H1 (cell line): ENCODE measurements around the gene ANKS1B. TPM values are rescaled to one million over a fixed set of nuclear protein-coding genes. Genes with fewer than 3 reads are reported as not detected.

ENCODE experiments used
- CTCF ChIA-PET: fragments of 300-600 bp; sonication (Branson Sonifier 250); formaldehyde crosslinking; loops from one replicate; lab custom pipeline; 2021; ENCODE audit not compliant: partially characterized antibody; lab: Charles Lee
- POLR2A ChIA-PET: fragments of 300-600 bp; sonication (Branson Sonifier 250); formaldehyde crosslinking; loops from one replicate; lab custom pipeline; 2021; ENCODE audit warnings: inconsistent platforms; ENCODE audit not compliant: partially characterized antibody; lab: Charles Lee
- DNase-seq, 2 experiments: peaks; one replicate each; pipeline versions ENCODE4 v3.0.0 to v3.0.0-alpha.2; 2010 to 2022; ENCODE audit warnings: low spot score in 2 of 2, low read depth in 1 of 2, mixed read lengths in 1 of 2
- FAIRE-seq: peaks from 2 replicates; lab custom pipeline; 2011; peaks lifted over from hg19 to GRCh38; lab: Jason Lieb, UNC
- H2AFZ ChIP-seq: 2 replicates; pipeline ENCODE4 v1.8.1; 2012; ENCODE audit warnings: low read length, inconsistent platforms
- H2AK5ac ChIP-seq: 2 replicates; pipeline ENCODE4 v1.6.1; 2013; ENCODE audit warnings: low read depth, low read length
- H2BK120ac ChIP-seq: replicated peaks from 2 replicates; pipeline ENCODE3; 2013; ENCODE audit warnings: low read depth, low read length, inconsistent platforms
- H2BK12ac ChIP-seq: 2 replicates; pipeline ENCODE4 v1.6.1; 2013; ENCODE audit warnings: low read depth, low read length
- H2BK15ac ChIP-seq: 2 replicates; pipeline ENCODE4 v1.6.1; 2013; ENCODE audit warnings: low read length
- H2BK20ac ChIP-seq: 2 replicates; pipeline ENCODE4 v1.6.1; 2013; ENCODE audit warnings: low read length
- H2BK5ac ChIP-seq: 2 replicates; pipeline ENCODE4 v1.6.1; 2013; ENCODE audit warnings: low read depth, low read length
- H3K14ac ChIP-seq: 2 replicates; pipeline ENCODE4 v1.6.1; 2013; ENCODE audit warnings: inconsistent platforms; ENCODE audit not compliant: insufficient read length
- H3K18ac ChIP-seq: 2 replicates; pipeline ENCODE4 v1.6.1; 2013; ENCODE audit warnings: low read length; ENCODE audit errors: extremely low read depth
- H3K23ac ChIP-seq: 2 replicates; pipeline ENCODE4 v1.6.1; 2013; ENCODE audit warnings: inconsistent platforms; ENCODE audit not compliant: insufficient read length
- H3K23me2 ChIP-seq: 2 replicates; pipeline ENCODE4 v1.6.1; 2013; ENCODE audit warnings: low read depth, low read length
- H3K27ac ChIP-seq: 2 replicates; pipeline ENCODE4 v1.6.1; 2011; ENCODE audit warnings: low read depth, low read length, inconsistent platforms
- H3K27me3 ChIP-seq, 4 experiments: replicated peaks in 1 of 4; 1 replicate in 1 of 4; 2 replicates in 3 of 4; pipeline versions ENCODE4 v1.6.1 to v1.8.1; 2011 to 2013; ENCODE audit warnings: low read length in 3 of 4, mild to moderate bottlenecking in 3 of 4, inconsistent platforms in 2 of 4, mixed read lengths in 2 of 4, moderate library complexity in 1 of 4; ENCODE audit not compliant: control insufficient read depth in 3 of 4, insufficient read depth in 3 of 4; ENCODE audit errors: extremely low read depth in 1 of 4
- H3K36me3 ChIP-seq, 4 experiments: 2 replicates each; pipeline versions ENCODE4 v1.6.1 to v1.8.1; 2011 to 2013; ENCODE audit warnings: mild to moderate bottlenecking in 4 of 4, low read length in 3 of 4, moderate library complexity in 2 of 4, control low read depth in 1 of 4, inconsistent platforms in 1 of 4; ENCODE audit not compliant: insufficient read depth in 4 of 4, control insufficient read depth in 2 of 4
- H3K4ac ChIP-seq: replicated peaks from 2 replicates; pipeline ENCODE3; 2013; ENCODE audit warnings: low read length, low read depth, mixed read lengths, inconsistent platforms; ENCODE audit not compliant: insufficient read length
- H3K4me1 ChIP-seq, 4 experiments: replicated peaks in 1 of 4; 1 replicate in 1 of 4; 2 replicates in 3 of 4; pipeline versions ENCODE4 v1.6.1 to v1.8.1; 2011 to 2013; ENCODE audit warnings: low read length in 3 of 4, inconsistent platforms in 2 of 4, mixed read lengths in 1 of 4; ENCODE audit not compliant: insufficient read depth in 4 of 4, control insufficient read depth in 3 of 4
- H3K4me2 ChIP-seq, 2 experiments: 2 replicates each; pipeline versions ENCODE4 v1.6.1 to v1.8.1; 2011 to 2013; ENCODE audit warnings: low read depth in 2 of 2, low read length in 2 of 2, control low read depth in 1 of 2, inconsistent platforms in 1 of 2, mild to moderate bottlenecking in 1 of 2; ENCODE audit not compliant: insufficient read depth in 1 of 2
- H3K4me3 ChIP-seq, 4 experiments: fragments of 200-600, 300-600 bp in 1 of 4; sonication (generic), shearing (Covaris generic), sonication (Bioruptor Twin) in 1 of 4; 2 replicates each; pipeline versions ENCODE4 v1.5.1 to v1.8.1; 2011 to 2016; ENCODE audit warnings: low read length in 4 of 4, low read depth in 3 of 4, control low read depth in 2 of 4, inconsistent platforms in 2 of 4, mild to moderate bottlenecking in 2 of 4, mixed read lengths in 1 of 4, moderate library complexity in 1 of 4; ENCODE audit not compliant: insufficient read depth in 2 of 4; ENCODE audit errors: extremely low read depth in 1 of 4
- H3K56ac ChIP-seq: replicated peaks from 2 replicates; pipeline ENCODE3; 2013; ENCODE audit warnings: low read depth, mild to moderate bottlenecking, mixed read lengths, low read length, inconsistent platforms; ENCODE audit not compliant: insufficient read length
- H3K79me1 ChIP-seq: 2 replicates; pipeline ENCODE4 v1.6.1; 2013; ENCODE audit warnings: low read depth, low read length, control low read depth
- H3K79me2 ChIP-seq, 2 experiments: 2 replicates each; pipeline versions ENCODE4 v1.6.1 to v1.8.1; 2012 to 2013; ENCODE audit warnings: low read length in 2 of 2, mild to moderate bottlenecking in 2 of 2, inconsistent platforms in 1 of 2; ENCODE audit not compliant: insufficient read depth in 2 of 2, control insufficient read depth in 1 of 2
- H3K9ac ChIP-seq, 4 experiments: replicated peaks in 1 of 4; 1 replicate in 1 of 4; 2 replicates in 3 of 4; pipeline versions ENCODE4 v1.6.1 to v1.8.1; 2011 to 2013; ENCODE audit warnings: low read depth in 3 of 4, low read length in 3 of 4, control low read depth in 2 of 4, mild to moderate bottlenecking in 2 of 4, moderate library complexity in 2 of 4, inconsistent platforms in 1 of 4; ENCODE audit errors: extremely low read depth in 1 of 4
- H3K9me3 ChIP-seq, 2 experiments: 2 replicates each; pipeline versions ENCODE4 v1.6.1 to v1.8.1; 2012 to 2013; ENCODE audit warnings: mild to moderate bottlenecking in 2 of 2, moderate library complexity in 2 of 2, control low read depth in 1 of 2, inconsistent platforms in 1 of 2, low read depth in 1 of 2, low read length in 1 of 2, mixed read lengths in 1 of 2; ENCODE audit not compliant: insufficient read depth in 2 of 2
- H4K20me1 ChIP-seq, 2 experiments: replicated peaks in 1 of 2; 2 replicates each; pipeline versions ENCODE3 to v1.8.1; 2011 to 2013; ENCODE audit warnings: inconsistent platforms in 2 of 2, low read length in 2 of 2, mild to moderate bottlenecking in 1 of 2; ENCODE audit not compliant: insufficient read depth in 2 of 2, control insufficient read depth in 1 of 2
- H4K5ac ChIP-seq: 2 replicates; pipeline ENCODE4 v1.6.1; 2013; ENCODE audit warnings: low read length, low read depth, mixed read lengths, inconsistent platforms; ENCODE audit not compliant: insufficient read length
- H4K8ac ChIP-seq: 2 replicates; pipeline ENCODE4 v1.8.0; 2013; ENCODE audit warnings: mild to moderate bottlenecking, moderate library complexity, low read length, inconsistent platforms; ENCODE audit not compliant: insufficient read depth; ENCODE audit errors: extremely low read depth
- H4K91ac ChIP-seq: replicated peaks from 2 replicates; pipeline ENCODE3; 2013; ENCODE audit warnings: low read length, mixed read lengths, inconsistent platforms; ENCODE audit not compliant: insufficient read length
- WGBS, 2 experiments: shearing (Covaris generic) in 1 of 2; methylation state at CpG; one replicate each; pipeline versions ENCODE4 v1.1.6 to v1.1.7; 2013 to 2015; ENCODE audit warnings: low lambda C conversion rate in 2 of 2, mixed read lengths in 2 of 2, inconsistent platforms in 1 of 2, low coverage in 1 of 2, missing lambda C conversion rate in 1 of 2; ENCODE audit not compliant: insufficient replicate concordance in 2 of 2, insufficient coverage in 1 of 2, insufficient read length in 1 of 2; ENCODE audit errors: extremely low coverage in 1 of 2, missing lambda C conversion rate in 1 of 2; 5-methylcytosine and 5-hydroxymethylcytosine counted together
- polyA plus RNA-seq, 7 experiments: library from polyadenylated mRNA; depleted of rRNA in 3 of 7; stranded (reverse) in 5 of 7; unstranded in 2 of 7; fragments of >200 nt in 5 of 7; fragments of 200-250 nt in 2 of 7; gene quantifications; 1 replicate in 5 of 7; 2 replicates in 1 of 7; 4 replicates in 1 of 7; pipeline versions ENCODE4 v1.2.1 to v1.2.3, GENCODE V29; 2011 to 2013; ENCODE audit warnings: missing spikeins in 2 of 7, mixed read lengths in 2 of 7
- total RNA-seq: library from RNA; stranded (reverse); fragmentation: NEBNext Ultra II Directional; extraction: Animal tissue kit (Norgen Biotek cat#: 25700); gene quantifications from 2 replicates; pipeline ENCODE4 v1.2.1, GENCODE V29; 2021

The ANKS1B gene
- total and polyA plus RNA-seq, 2 of the 8 experiments (the other 6 are each of a cell fraction or from before 2014, with no cell fraction given) = 2.7 to 6.1 TPM

DNA sequence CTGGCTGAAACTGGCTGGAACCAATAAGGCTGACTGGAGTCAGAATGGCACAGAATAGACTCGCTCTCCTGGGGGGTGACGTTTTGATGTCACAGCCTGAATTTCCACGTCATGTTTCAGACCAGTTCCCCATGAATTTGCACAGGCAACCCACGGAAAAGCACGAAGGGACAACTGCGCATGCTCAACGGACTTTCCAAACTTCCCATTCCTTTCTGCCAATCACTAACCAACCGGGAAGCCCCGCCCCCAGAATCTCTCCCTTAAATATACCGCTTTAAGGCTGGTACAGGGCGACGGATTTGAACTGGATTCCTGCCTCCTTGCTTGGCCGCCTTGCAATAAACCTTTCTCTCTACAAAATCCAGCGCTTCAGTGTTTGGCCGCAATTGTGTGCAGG, 904.9 kb downstream of the ANKS1B start:
- H3K4me3 ChIP-seq = no peak overlapping the region
- peak overlapping the region; percentile 45; the same call in 1 of the 2 replicates for H2AFZ ChIP-seq
- H2AK5ac ChIP-seq = no peak overlapping the region
- CTCF ChIA-PET = no interaction called here
- no peak overlapping the region for H2BK12ac ChIP-seq
- DNase-seq (no peak), FAIRE-seq (no peak)
- H3K9ac ChIP-seq = no peak overlapping the region
- no peaks in the 10 kb centered on the region for H3K4me1 ChIP-seq
- H3K79me1 ChIP-seq = no peaks in the 10 kb centered on the region
- no peak overlapping the region for H3K4me2 ChIP-seq
- H3K9me3 ChIP-seq = no peaks in the 10 kb centered on the region
- H3K23me2 ChIP-seq = no peaks in the 10 kb centered on the region
- no peak overlapping the region for H4K8ac ChIP-seq
- no peaks in the 10 kb centered on the region for H3K27me3 ChIP-seq
- no peaks in the 10 kb centered on the region for H3K36me3 ChIP-seq
- no peaks in the 10 kb centered on the region for H3K79me2 ChIP-seq
- H3K14ac ChIP-seq = no peak overlapping the region
- H2BK20ac ChIP-seq = no peak overlapping the region
- H3K27ac ChIP-seq = no peak overlapping the region
- POLR2A ChIA-PET = no interaction called here
- H2BK15ac ChIP-seq = no peak overlapping the region
- no peaks in the 10 kb centered on the region for H4K20me1 ChIP-seq
- no peak overlapping the region for H4K91ac ChIP-seq
- H4K5ac ChIP-seq = no peak overlapping the region
- 87% methylated on average over 15 of the region's 15 CpGs; no CpG with 5 or more reads in 1 of the 2 experiments for WGBS, 2 experiments
- no peak overlapping the region for H3K18ac ChIP-seq
- H2BK5ac ChIP-seq = no peak overlapping the region
- H3K23ac ChIP-seq = no peak overlapping the region
- no peak overlapping the region for H2BK120ac ChIP-seq
- H3K4ac ChIP-seq = no peak overlapping the region
- H3K56ac ChIP-seq = no peak overlapping the region
